HG02763 (cell line): ENCODE measurements around the gene NETO2.
"Not testable (repeated sequence)": the region's sequence is repeated elsewhere in the genome, so short reads cannot be mapped to it uniquely, and the experiment has no call there.

ENCODE experiments used
- ATAC-seq: cut with Tn5 transposase; IDR thresholded peaks from one replicate; pipeline ENCODE4 v1.9.1; 2021; ENCODE audit warnings: mild to moderate bottlenecking, moderate library complexity; ENCODE audit not compliant: unreplicated experiment

The NETO2 gene

GRCh38 chr16:47136099-47136842 is 7.5 kb downstream of the NETO2 start:
- no peak for ATAC-seq

- ATAC-seq, result no peak
These were observed 9.2 kb downstream of the NETO2 start for GRCh38 chr16:47134550-47134949.

DNA sequence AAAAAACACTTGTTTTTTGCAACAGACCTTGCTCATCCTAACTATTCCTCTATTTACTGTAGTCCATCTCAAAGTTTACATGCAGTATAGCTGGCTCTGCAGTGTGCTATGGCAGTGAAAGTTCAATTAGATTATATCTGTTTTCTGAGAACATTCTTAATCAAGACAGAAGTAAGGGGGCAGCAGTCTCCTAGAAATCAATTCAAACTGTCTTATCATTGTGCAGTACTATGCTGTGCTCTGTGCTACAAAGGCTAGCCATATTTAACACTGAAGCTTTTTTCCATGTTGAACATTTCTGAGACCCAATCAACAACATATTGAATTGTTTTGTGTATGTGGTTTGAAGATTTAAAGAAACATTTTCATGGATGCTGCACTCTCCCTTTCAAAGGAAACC is 11.4 kb downstream of the NETO2 start:
- ATAC-seq, result no peak

DNA sequence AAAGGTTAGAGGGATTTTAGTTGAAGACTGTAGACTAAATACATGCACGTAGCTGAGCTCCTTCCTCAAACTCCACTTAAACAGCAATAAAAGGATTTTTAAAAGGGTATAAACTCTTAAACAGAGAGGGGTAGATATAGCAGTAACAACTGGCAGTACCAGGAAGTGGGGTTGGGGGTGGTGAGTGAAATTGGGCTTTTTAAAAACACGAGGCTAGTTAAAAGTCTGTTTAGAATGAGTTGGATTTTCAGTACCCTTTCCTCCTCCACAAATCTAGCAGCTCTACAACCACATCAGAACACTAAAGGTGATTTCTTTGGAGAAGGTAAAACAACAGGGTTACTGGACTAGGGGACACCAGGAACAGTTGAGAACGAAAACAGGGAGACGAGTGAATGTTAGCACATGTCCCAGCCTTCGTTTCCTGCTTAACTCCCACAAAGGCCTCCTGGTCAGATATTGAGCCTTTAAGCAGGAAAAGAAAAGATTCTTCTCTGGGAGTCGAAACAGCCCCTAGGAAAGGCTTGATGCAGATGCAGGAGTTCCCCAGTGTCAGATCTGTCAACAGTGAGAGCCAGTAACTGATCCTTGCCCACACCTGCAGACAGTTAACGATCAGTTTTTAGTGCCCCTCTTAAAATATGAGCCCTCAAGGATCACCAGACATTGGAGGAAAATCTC is 13.8 kb downstream of the NETO2 start:
- ATAC-seq, result no peak

GRCh38 chr16:47127541-47127940 is 16.2 kb downstream of the NETO2 start:
- no peak for ATAC-seq

- ATAC-seq, result no peak
These were observed 18.0 kb downstream of the NETO2 start for GRCh38 chr16:47125757-47126156.

DNA sequence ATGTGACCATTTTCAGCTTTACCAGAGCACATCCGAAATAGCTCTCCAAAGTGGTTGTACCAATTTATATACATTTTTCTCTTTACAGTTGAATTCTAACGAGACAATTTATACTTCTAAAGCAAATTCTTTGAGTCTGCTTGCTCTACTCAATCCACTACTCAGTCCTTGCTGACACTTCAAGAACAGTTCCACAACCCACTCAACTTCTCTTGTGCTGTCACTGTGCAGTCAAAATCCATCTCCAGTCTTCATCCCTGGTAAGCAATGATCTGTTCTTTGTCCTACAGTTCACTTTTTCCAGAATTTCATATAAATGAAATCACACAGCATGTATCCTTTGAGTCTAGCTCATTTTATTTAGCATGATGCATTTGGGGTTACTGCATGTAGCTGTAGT is 30.6 kb downstream of the NETO2 start:
- no peak for ATAC-seq

- no peak for ATAC-seq
These were observed 32.8 kb downstream of the NETO2 start for GRCh38 chr16:47110939-47111338.

GRCh38 chr16:47109361-47109760 is 34.4 kb downstream of the NETO2 start:
- ATAC-seq, result no peak

DNA sequence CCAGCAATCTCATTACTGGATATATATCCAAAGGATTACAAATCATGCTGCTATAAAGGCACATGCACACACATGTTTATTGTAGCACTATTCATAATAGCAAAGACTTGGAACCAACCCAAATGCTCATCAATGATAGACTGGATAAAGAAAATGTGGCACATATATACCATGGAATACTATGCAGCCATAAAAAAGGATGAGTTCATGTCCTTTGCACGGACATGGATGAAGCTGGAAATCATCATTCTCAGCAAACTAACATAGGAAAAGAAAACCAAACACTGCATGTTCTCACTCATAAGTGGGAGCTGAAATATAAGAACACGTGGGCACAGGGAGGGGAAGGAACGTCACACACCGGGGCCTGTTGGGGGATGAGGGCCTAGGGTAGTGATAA is 40.8 kb downstream of the NETO2 start:
- not testable (repeated sequence) for ATAC-seq

DNA sequence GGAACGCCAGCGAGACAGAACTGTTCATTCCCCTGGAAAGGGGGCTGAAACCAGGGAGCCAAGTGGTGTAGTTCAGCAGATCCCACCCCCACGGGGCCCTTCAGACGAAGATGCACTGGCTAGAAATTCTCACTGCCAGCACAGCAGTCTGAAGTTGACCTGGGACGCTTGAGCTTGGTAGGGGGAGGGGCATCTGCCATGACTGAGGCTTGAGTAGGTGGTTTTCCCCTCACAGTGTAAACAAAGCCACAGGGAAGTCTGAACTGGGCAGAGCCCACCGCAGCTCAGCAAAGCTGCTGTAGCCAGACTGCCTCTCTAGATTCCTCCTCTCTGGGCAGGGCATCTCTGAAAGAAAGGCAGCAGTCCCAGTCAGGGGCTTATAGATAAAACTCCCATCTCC is 46.6 kb downstream of the NETO2 start:
- ATAC-seq, result not testable (repeated sequence)

GRCh38 chr16:47096297-47096696 is 47.4 kb downstream of the NETO2 start:
- ATAC-seq, result no peak

DNA sequence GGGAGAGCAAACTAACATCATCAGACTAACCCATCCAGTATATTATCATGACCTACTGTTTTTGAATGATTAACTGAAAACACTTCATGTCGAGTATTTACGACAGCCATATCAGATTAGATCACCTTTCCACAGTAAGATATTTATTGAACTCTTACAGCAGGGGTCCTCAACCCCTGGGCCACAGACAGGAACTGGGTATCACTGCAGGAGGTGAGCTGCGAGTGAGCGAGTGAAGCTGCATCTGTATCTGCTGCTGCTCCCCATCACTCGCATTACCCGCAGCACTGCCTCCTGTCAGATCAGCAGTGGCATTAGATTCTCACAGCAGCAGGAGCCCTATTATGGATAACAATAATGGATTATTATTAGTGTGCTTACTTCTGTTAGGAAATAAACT is 59.5 kb downstream of the NETO2 start:
- no peak for ATAC-seq

GRCh38 chr16:47082099-47082865 is 61.5 kb downstream of the NETO2 start:
- ATAC-seq, result no peak

- ATAC-seq, result no peak
These were observed 62.6 kb downstream of the NETO2 start for GRCh38 chr16:47081115-47081514.

DNA sequence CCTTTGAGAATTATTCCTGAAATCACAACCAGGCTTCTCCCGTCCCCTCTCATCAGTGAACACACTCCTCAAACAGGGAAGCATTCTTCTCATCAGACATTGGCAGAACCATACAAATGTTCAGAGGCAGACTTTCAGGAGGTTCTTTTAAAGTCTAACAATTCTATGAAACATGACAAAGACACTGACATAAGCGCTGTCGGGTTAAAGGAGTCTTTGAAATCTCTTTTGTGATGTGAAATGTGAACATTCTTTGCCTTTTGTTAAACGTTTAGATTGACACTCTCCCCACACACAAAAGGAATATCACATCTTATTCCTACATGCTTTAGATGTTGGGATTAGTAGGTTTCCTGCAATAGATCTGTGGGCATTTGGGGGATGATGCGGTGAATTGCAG is 63.9 kb downstream of the NETO2 start:
- ATAC-seq, result no peak

DNA sequence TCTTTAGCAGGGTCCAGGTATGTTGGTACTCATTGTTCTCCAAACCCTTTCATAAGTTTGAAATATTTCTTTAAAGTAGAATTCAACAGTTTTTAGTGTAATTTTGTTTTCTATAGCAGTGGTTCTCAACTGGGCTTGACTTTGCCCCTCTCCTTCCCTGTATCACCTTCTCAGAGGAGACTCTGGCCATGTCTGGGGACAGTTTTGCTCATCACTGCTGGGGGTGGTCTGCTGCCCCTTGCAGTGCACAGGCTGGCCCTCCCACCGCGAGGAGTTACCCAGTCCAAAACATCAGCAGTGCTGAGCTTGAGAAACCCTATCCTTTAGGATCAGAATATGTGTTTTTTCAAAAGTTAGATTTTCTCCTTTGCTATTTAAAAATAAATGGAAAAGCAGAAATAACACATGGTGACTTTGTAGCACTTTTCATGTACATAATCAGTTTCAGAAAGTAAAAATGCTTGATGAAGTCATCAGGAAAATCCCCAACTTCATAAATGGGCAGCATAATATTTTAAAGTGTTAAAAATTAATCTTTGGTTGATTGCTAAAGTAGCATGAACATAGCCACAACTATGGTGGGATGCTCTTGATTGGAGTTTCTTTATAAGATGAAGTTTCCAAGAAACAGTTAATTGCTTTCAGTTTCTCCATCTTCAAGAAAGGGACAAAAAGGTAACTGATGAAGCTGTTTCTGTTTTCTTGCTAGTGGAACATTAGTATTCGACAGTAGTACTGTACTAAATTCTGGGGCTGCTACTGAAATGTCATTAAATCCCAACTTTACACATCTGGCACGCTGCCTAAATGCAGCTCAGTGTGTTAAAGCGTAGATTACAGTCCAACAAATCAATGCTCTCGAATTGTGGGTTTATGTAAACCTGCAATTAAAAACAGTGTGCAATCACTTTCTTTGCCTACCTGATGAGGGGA is 70.3 kb downstream of the NETO2 start:
- ATAC-seq, result no peak

DNA sequence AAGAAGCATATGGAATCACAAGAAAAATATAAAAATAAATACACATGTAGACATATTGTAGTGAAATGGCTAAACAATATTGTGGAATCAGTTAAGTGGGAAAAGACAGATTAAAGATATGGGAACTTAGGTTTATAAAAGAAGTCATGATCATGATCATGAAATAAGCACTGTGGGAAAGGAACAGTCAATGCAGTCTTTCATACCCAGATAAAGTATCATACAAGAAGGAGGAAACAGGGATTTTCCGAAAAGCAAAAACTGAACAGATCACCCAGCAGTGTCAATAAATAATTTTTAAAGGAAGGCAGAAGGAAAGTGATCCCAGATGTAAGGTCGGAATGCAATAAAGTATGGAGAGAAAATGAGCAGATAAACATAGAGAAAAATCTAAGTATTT is 71.6 kb downstream of the NETO2 start:
- no peak for ATAC-seq

DNA sequence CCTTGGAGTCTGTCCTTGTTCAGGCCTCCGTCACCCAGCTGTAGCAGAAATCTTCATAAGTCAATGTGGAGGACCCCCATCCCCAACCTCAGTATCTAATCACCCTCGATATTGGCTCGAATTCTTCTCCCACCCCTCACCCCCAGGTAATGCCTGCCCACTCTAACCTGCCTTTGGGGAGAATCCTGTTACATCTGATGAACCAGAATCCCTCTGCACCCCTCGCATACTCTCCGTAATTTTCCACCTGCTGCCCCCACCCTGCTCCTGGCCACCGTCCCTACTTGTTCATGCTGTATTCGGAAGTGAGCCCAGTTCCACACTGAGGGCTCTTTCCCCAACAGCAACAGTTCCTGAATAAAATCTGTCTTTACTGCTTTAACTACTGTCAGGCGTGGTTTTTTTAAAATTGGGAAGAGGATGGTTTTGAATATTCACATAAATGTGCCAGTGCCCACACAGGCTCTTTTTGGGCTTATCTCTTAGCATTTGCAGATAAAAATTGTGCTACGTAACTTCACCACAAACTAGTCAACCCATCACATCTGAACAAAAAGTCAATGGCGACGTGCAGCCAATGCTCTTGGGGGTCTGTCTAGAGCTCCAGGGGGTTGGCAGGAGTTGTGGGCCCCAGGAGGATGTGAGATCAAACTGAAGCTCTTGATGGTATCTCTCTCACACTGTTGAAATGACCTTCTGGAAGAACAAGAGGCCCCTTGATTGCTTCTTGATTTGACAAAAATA is 73.7 kb downstream of the NETO2 start:
- no peak for ATAC-seq

- no peak for ATAC-seq
These were observed 74.4 kb downstream of the NETO2 start for GRCh38 chr16:47069313-47069712.
